Nephron (organoid): ENCODE results near the gene VWF.

Source experiments
- H3K27ac Mint-ChIP-seq, 3 experiments: 2 replicates each; pipeline ENCODE4 v1.8.0; 2020; ENCODE audit warnings: mixed read lengths in 3 of 3, mild to moderate bottlenecking in 2 of 3, moderate library complexity in 1 of 3
- H3K27me3 Mint-ChIP-seq: 2 replicates; pipeline ENCODE4 v1.8.0; 2021; ENCODE audit warnings: low read depth, mild to moderate bottlenecking, moderate library complexity, mixed read lengths
- H3K36me3 Mint-ChIP-seq: 2 replicates; pipeline ENCODE4 v1.8.0; 2020; ENCODE audit warnings: low read depth, mixed read lengths
- H3K4me1 Mint-ChIP-seq: 2 replicates; pipeline ENCODE4 v1.8.0; 2020; ENCODE audit warnings: mixed read lengths
- H3K4me3 Mint-ChIP-seq, 3 experiments: 2 replicates each; pipeline ENCODE4 v1.8.0; 2020; ENCODE audit warnings: mild to moderate bottlenecking in 3 of 3, mixed read lengths in 3 of 3, moderate library complexity in 2 of 3
- H3K9me3 Mint-ChIP-seq: 2 replicates; pipeline ENCODE4 v1.8.0; 2020; ENCODE audit warnings: mixed read lengths
- TF ChIP-seq, protein P1 (sequence below), 3 experiments: fragments of 200-600 bp; sonication (generic); IDR thresholded peaks; one replicate each; pipeline ENCODE4 v1.5.0; 2021; ENCODE audit warnings: antibody characterized with exemption in 3 of 3; ENCODE audit not compliant: unreplicated experiment in 3 of 3

The VWF gene

DNA sequence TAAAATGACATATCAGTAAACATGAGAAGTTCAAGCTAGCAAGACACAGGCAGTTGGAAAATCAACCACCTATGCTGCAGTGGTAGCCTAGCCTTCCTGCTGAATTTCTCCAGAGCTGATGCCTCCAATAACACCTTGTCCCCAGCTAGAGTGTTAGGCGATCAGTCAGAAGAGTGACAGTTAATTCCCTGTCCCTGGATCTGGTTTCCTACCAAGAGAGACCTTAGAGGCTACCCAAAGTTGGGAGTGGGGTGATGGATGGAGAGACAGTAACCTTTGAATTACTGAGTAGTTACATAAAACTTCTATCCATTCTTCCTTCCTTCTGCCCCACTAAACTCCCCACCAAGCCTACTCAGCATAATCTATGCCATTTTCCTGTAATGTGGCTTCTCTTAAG lies 177.5 kb downstream of the VWF start:
- peak overlapping the region; percentile 38 to 84 (median 40) for H3K4me3 Mint-ChIP-seq

GRCh38 chr12:5946388-5946787 lies 178.1 kb downstream of the VWF start:
- Mint-ChIP-seq H3K4me1 (no peaks in the 10 kb centered on the region), H3K9me3 (no peaks in the 10 kb centered on the region), H3K27me3 (peaks cover 80% of the 10 kb centered on the region), H3K4me3 (peak overlapping the region; percentile 40 to 87 (median 84)), H3K27ac (no peak overlapping the region), H3K36me3 (no peaks in the 10 kb centered on the region)
- TF ChIP-seq, protein P1, sequence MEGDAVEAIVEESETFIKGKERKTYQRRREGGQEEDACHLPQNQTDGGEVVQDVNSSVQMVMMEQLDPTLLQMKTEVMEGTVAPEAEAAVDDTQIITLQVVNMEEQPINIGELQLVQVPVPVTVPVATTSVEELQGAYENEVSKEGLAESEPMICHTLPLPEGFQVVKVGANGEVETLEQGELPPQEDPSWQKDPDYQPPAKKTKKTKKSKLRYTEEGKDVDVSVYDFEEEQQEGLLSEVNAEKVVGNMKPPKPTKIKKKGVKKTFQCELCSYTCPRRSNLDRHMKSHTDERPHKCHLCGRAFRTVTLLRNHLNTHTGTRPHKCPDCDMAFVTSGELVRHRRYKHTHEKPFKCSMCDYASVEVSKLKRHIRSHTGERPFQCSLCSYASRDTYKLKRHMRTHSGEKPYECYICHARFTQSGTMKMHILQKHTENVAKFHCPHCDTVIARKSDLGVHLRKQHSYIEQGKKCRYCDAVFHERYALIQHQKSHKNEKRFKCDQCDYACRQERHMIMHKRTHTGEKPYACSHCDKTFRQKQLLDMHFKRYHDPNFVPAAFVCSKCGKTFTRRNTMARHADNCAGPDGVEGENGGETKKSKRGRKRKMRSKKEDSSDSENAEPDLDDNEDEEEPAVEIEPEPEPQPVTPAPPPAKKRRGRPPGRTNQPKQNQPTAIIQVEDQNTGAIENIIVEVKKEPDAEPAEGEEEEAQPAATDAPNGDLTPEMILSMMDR (IDR thresholded peaks at IDR 0.05; ENCODE audit: unreplicated experiment in 3 of 3), result no peak

More for the DNA sequence above, 177.5 kb downstream of the VWF start:
- TF ChIP-seq, protein P1 (IDR thresholded peaks at IDR 0.05; ENCODE audit: unreplicated experiment in 3 of 3), result no peak
- Mint-ChIP-seq H3K9me3 (no peaks in the 10 kb centered on the region), H3K36me3 (no peaks in the 10 kb centered on the region), H3K4me1 (no peaks in the 10 kb centered on the region), H3K27me3 (peaks cover 83% of the 10 kb centered on the region), H3K27ac (no peak overlapping the region)

DNA sequence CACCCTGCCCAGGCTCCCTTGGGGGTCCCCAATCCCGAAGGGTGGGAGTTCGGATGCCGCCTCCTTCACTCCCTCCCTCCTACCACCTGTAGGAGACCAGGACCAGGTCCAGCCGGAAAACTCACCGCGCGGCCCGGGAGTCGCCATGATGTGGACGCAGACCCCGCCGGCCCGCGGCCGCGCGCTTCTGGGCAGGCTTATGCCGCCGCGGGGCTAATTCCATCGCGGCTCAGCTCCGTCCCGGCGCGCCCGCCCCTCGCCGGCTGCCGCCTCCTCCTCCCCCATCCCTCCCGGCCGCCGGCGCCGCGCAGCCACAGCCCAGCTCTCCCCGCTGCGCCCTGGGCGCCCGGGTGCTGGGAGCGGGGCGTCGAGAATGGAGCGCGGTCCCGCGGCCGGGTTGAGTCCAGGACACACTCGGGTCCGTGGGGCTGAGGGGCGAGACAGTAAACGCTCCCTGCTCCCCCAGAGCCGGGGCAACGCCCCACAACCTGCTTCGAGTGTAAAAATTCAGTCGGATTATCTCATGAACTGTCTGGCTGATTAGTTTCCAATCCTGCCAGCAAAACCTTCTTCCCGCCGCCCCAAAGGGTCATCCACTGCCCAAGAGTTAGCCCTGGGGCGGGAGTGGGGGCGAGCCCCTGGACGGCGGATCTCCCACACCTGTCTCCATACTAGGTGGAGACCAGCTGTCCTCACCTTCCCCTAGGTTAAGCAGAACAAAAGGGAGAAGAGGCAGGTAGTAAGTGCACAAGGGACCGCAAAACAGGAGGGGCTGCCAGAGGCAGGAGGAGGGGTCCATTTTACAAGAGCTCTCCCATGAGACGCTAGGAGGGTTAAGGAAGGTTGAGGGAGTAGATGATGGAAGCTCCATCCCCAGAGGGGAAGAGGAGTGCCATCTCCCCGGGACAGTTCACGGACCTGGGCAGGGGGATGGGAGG lies 179.1 kb downstream of the VWF start, which contains the start of gene ANO2:
Gene ANO2 (minus strand): TSS at position 189 of the 938 bp plus-strand sequence. CDS start 42 bp downstream, at position 147.
- H3K4me3 Mint-ChIP-seq, result peak within 1 kb of the TSS; percentile 84 to 87 (median 84)
- peaks cover 77% of the 10 kb centered on the region for H3K27me3 Mint-ChIP-seq
- no peaks in the 10 kb centered on the region for H3K4me1 Mint-ChIP-seq
- TF ChIP-seq, protein P1 (IDR thresholded peaks at IDR 0.05; ENCODE audit: unreplicated experiment in 3 of 3), result no peak
- H3K36me3 Mint-ChIP-seq, result no peaks in the 10 kb centered on the region
- H3K27ac Mint-ChIP-seq, result no peak within 1 kb of the TSS
- no peaks in the 10 kb centered on the region for H3K9me3 Mint-ChIP-seq

DNA sequence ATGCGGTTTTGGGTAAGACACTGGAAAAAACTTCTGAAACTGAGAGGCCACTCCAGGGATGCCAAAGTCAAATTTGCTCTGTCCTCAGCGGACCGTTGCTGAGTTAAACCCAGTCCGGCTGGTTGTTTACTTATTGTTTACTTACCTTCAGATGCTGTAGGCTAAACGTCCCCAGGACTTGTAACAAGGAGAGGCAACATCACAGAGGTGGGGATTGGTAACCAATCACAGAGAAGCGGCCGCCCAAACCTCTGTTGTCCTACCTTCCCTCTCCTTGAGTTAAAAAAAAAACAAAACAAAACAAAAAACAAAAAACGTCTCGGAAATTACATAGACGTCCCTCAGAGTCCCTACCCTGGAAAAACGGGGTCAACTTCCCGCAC lies 179.8 kb downstream of the VWF start:
- Mint-ChIP-seq H3K4me1 (no peaks in the 10 kb centered on the region), H3K9me3 (peaks cover 1% of the 10 kb centered on the region), H3K4me3 (peak overlapping the region; percentile 73 to 80 (median 78)), H3K27me3 (peaks cover 76% of the 10 kb centered on the region), H3K27ac (no peak overlapping the region), H3K36me3 (no peaks in the 10 kb centered on the region)
- TF ChIP-seq, protein P1 (IDR thresholded peaks at IDR 0.05; ENCODE audit: unreplicated experiment in 3 of 3), result no peak

DNA sequence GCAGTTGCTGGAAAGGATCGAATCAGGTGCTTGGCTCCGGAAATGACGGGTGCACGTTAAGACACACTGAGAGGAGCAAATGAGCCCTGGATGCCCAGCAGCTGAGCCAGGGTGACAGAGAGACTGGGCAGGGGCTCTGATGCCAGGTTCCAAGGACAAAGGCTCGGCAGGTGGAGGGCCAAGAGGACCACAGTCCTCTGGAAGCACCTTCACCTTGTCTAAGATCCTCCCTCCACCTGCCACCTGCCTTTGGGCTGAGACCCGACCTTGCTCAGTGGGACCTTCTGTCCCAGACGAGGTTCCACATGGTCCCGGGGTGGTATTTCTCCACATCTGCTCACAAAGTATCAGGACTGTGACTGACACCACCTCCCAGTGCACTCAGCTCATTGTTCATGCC lies 180.4 kb downstream of the VWF start:
- Mint-ChIP-seq H3K27me3 (peaks cover 70% of the 10 kb centered on the region), H3K36me3 (no peaks in the 10 kb centered on the region), H3K9me3 (peaks cover 4% of the 10 kb centered on the region), H3K4me1 (no peaks in the 10 kb centered on the region), H3K4me3 (peak overlapping the region; percentile 73 to 80 (median 78)), H3K27ac (no peak overlapping the region)
- TF ChIP-seq, protein P1 (IDR thresholded peaks at IDR 0.05; ENCODE audit: unreplicated experiment in 3 of 3), result no peak
